GM18502 (cell line): ENCODE data around the gene HMGXB4.
"Not testable (repeated sequence)": the region's sequence is repeated elsewhere in the genome, so short reads cannot be mapped to it uniquely, and the experiment has no call there.

Source experiments
- ATAC-seq: cut with Tn5 transposase; IDR thresholded peaks from one replicate; pipeline ENCODE4 v1.9.1; 2021; ENCODE audit warnings: mild to moderate bottlenecking; ENCODE audit not compliant: unreplicated experiment, poor library complexity

Gene HMGXB4

DNA sequence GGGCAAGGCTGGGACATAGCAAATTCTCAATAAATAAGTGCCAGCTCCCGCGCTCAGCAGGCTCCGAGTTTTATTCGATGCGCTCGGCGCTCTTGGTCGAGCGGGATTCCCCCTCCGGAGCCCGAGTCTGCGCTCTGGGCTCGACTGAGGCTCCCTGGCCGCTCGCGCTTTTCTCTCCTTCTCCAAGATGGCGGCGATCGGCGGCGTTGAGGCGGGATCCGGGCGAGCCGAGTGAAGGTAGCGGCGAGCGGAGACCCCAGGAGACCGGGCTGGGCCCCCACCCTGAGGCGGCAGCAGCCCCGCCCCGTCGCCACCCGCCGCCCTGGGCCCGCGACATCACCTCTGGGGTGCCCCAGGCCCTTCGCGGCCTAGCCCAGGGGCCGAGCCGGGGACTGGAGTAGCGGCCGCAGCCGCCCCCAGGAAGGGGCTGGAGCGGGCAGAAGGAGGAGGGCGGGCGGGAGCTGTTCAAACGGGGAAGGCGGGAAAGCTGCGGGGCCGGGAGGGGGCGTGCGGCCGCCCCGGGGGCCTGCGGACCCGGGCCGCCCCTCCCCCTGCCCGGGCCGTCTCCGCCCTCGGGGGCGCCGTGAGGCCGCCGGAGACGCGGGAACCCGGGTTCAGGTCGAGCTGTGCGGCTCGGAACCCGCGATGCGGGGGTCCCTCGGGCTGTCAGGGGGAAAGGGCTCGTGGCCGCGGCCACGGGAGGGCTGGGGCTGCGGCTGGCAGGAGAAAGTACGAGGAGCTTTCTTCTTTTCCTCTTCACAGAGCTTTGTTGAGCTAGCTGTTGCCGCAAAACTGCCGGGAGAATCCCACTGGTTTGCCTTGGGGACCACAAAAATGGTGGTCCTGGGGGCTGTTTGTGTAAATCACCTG, at the start of gene HMGXB4:
Gene HMGXB4, plus strand, starts transcription at position 173 of the 870 bp plus-strand sequence. CDS start 4,898 bp downstream, outside the sequence.
- ATAC-seq: peak; percentile 87

- ATAC-seq: no peak
These were observed 49.3 kb upstream of the HMGXB4 start for GRCh38 chr22:35208003-35208402.

DNA sequence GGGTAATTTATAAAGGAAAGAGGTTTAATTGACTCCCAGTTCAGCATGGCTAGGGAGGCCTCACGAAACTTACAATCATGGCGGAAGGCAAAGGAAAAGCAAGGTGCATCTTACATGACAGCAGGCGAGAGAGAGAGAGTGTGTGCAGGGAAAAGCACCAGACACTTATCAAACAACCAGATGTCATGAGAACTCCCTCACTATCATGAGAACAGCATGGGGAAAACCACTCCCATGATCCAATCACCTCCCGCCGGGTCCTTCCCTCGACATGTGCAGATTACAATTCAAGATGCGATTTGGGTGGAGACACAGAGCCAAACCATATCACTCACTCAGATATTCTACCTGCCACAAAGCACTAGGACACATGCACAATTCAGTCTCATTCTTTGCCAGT, 48.1 kb upstream of the HMGXB4 start:
- no peak for ATAC-seq

DNA sequence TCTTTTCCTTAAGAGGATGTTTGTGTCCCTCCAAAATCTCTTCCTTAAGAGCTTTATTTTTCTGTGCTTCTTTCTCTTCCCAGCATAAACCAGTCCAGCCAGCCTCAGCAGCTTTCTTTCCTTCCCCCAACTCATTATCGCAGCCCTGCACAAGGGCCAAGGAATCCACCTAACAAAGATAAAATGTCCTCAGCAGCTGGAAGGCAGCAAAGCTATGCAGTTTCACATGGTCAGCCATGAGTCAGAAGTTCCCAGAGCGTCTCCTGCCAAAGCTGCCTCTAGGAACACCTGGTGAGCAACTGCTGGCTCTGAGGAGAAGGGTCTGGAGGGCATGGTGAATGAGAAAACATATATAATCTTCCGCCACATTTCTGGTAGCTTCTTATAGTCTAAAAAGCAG, 45.3 kb upstream of the HMGXB4 start:
- no peak for ATAC-seq

DNA sequence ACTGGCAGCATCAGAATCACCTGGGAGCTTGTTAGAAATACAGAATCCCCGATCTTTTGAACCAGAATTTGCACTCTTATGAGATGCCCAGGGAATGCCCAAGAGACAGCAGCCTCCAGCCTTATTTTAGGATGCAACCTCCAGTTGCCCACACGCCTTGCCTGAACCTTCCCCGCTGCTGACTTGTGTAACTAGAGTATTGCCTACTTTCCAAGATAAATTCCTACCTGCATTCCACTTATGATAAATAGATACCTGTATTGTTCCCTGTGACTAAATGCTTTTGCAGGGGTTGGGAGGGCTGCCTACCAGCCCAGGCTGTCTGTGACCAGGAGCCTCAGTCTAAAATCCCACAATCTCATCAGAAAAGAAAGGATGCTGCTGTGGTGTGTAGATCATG, 44.3 kb upstream of the HMGXB4 start:
- ATAC-seq: no peak

- no peak for ATAC-seq
These were observed 42.3 kb upstream of the HMGXB4 start for GRCh38 chr22:35214968-35215367.

DNA sequence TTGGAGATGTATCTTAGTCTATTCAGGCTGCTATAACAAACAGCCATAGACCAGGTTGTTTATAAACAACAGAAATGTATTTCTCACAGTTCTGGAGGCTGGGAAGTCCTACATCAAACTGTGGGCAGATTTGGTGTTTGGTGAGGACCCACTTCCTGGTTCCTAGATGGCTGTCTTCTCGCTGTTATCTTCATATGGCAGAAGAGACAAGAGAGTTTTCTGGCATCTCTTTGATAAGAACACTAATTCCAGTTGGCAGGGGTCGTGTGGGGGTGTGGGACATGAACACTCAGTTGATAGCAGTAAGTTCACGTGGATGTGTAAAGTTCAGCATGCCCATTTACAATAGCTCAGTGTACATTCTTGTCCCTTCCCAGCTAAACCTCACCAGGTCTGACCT, 41.3 kb upstream of the HMGXB4 start:
- no peak for ATAC-seq

DNA sequence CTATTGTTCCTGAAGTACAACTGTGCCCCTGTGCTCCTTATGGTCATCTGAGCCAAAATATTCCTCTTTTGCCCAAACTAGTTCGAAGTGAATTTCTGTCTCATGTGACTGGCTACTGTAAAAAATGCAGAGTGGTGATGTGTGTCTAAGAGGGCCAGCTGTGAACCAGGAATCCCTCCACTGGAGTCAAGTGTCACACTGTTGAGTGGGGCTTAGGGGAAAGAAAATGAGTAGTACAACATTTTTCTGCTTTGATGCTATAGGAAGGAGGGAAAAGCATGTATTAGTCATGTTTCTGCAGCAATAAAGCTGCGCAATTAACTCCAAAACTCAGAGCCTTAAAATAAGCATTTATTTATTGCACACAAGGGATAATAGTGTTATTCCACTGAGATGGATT, 39.8 kb upstream of the HMGXB4 start:
- ATAC-seq: no peak

GRCh38 chr22:35218079-35218478, 39.2 kb upstream of the HMGXB4 start:
- no peak for ATAC-seq

GRCh38 chr22:35219012-35219411, 38.3 kb upstream of the HMGXB4 start:
- ATAC-seq: no peak

- no peak for ATAC-seq
These were observed 37.1 kb upstream of the HMGXB4 start for GRCh38 chr22:35220221-35220620.

DNA sequence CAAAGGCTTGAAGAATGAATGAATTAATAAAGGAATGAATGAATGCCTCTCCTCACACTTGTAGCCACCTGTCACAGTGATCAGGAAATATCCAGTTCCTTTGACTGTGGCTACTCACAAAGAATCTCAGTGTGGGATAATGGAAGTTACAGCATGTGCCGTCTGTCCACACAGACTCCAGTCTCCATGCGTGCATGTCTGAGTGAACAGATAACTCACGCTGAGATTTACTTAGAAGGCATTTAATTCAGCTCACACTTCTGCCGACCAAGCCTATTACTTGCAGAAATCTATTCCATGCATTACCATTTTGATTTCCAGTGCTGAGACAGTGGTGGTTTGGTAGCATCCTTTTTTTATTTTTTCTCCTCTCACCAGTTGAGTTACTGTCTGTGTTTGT, 32.3 kb upstream of the HMGXB4 start:
- ATAC-seq: no peak

GRCh38 chr22:35226958-35227647, 30.2 kb upstream of the HMGXB4 start:
- ATAC-seq: no peak

- no peak for ATAC-seq
These were observed 27.4 kb upstream of the HMGXB4 start for GRCh38 chr22:35229865-35230264.

GRCh38 chr22:35230417-35230816, 26.9 kb upstream of the HMGXB4 start:
- ATAC-seq: no peak

DNA sequence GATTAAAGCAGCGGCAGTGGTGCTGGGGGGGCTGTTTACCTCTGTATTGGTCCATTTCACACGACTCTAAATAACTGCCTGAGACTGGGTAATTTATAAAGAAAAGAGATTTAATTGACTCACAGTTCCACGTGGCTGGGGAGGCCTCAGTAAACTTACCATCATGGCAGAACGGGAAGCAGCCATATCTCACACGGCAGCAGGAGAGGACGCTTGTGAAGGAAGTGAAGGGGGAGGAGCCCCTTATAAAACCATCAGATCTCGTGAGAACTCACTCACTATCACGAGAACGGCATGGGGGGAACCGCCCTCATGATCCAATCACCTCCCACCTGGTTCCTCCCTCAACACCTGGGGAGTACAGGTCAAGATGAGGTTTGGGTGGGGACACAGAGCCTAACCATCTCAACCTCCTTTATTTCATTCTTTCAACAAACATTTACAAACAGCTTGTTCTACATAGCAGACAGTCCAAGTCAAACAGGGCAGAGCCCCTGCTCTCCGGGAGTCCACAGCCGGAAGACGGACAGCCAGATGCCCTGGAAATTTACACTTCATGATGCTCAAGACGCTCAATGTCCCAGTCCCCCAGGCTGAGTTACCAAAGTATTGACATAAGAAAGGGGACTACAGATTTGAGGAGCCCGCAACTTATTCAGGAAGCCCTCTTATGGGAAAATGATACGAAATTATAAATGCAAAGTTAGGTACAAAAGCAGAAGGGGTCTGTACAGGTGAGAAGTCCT, 26.3 kb upstream of the HMGXB4 start:
- no peak for ATAC-seq

- no peak for ATAC-seq
These were observed 25.7 kb upstream of the HMGXB4 start for GRCh38 chr22:35231585-35232084.

DNA sequence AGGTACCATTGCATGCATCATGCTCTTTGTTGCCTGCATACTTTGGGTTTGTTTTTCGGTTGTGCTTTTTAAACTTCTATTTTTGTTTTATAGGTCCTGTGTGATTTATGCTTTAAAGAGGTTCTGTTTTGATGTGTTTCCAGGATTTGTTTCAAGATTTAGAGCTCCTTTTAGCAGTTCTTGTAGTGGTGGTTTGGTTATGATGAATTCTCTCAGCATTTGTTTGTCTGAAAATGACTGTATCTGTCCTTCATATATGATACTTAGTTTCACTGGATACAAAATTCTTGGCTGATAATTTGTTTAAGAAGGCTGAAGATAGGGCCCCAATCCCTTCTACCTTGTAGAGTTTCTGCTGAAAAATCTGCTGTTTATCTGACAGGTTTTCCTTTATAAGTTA, 18.5 kb upstream of the HMGXB4 start:
- ATAC-seq: not testable (repeated sequence)

DNA sequence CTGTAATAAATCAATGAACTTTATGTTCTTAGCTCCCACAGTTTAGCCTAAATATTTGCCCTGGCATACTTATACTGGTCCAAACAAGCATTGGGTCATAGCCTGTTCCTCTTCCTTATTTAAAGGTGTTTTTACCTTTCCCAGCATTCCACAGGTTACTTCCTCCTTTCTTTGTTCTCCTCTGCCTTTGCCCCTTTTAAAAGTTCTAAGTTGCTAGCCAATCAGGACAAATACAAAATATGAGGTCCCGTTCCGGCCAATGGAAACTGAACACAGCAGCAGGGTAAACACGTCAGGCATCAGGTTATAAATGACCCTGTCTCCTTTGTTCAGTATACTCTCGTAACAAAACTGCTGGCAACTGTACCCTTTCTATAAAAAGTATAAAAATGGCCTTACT, 12.8 kb upstream of the HMGXB4 start:
- not testable (repeated sequence) for ATAC-seq

GRCh38 chr22:35250156-35250555, 7.1 kb upstream of the HMGXB4 start:
- no peak for ATAC-seq

DNA sequence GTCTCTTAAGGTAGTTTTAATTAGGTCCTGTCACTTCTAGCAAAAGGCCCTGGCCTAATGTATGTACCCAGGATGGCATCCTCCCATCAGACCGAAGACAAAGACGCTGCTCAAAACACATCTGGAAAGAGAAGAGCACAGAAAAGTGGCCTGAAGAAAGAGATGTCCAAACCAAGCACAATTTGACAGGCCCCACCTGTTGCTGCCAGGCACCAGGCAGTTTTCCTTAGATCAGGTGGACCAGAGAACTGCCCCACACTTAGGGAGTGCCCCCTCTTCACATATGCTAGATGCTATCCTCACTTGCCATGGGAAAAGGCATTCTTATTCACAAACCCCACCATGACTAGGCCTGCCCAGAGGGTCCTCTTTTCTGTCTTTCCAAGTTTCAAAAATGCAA, 3.3 kb upstream of the HMGXB4 start:
- no peak for ATAC-seq
